Bone marrow (tissue), 2 donors: ENCODE measurements around the gene CHMP6.

Source experiments
- DNase-seq, 2 donors: peaks; one replicate each; lab custom pipeline; 2025; lab: John Stamatoyannopoulos, UW

Gene CHMP6

GRCh38 chr17:80970762-80971703 lies 20.6 kb upstream of the CHMP6 start:
- no peak for DNase-seq

DNA sequence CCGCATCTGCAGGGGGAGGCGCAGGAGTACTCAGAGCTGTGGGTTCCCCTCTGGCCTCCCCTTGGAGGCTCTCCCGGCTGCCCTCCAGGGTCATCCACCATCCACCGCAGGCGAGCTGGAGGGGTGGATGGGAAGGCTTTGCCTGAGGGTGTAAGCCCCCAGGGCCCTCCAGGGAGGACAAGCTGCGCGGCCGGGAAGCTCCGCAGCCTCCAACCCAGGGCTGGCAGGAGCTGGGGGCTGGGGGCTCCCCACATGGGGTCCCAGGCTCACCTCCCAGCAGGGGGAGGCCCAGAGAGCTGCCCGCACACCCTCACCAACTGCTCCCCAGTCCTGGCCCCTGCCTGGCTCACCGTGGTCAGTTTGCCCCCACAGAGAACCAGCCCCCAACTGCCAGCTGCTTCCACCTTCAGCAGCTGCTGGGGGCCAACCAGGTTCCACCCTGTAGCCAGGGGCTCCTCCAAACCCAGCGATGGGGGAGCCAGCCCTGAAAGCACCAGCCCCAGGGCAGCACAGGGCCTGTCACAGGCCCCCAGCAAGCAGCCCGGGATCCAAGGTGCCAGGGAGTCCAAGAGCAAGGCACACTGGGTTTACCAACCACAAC lies 19.8 kb upstream of the CHMP6 start:
- DNase-seq, result no peak

DNA sequence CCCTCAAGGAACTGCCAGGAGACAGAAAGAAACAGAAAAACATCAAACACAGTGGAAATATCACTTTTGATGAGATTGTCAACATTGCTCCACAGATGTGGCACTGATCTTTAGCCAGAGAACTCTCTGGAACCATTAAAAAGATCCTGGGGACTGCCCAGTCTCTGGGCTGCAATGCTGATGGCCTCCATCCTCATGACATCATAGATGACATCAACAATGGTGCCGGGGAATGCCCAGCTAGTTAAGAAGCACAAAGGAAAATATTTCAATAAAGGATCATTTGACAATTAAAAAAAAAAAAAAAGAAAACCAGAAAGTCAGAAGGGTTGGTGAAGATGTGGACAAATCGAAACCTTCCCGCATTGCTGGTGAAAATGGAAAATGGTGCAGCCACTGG lies 14.9 kb upstream of the CHMP6 start:
- no peak for DNase-seq

DNA sequence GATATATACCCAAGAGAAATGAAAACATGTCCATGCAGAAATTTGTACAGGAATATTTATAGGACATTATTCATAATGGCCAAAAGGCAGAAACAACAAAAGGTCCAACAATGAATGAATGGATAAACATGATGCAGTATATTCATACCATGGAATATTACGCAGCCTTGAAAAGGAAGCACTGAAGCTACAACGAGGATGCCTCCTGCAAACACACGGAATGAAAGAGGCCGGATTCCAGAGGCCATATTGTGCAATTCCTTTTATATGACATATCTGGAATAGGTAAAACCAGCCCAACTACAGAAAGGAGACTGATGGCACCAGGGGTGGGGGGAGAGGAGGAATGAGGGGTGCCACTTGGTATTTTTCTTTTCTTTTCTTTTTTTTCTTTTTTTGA lies 14.5 kb upstream of the CHMP6 start:
- DNase-seq, result no peak

GRCh38 chr17:80978499-80979497 lies 12.8 kb upstream of the CHMP6 start:
- no peak for DNase-seq

DNA sequence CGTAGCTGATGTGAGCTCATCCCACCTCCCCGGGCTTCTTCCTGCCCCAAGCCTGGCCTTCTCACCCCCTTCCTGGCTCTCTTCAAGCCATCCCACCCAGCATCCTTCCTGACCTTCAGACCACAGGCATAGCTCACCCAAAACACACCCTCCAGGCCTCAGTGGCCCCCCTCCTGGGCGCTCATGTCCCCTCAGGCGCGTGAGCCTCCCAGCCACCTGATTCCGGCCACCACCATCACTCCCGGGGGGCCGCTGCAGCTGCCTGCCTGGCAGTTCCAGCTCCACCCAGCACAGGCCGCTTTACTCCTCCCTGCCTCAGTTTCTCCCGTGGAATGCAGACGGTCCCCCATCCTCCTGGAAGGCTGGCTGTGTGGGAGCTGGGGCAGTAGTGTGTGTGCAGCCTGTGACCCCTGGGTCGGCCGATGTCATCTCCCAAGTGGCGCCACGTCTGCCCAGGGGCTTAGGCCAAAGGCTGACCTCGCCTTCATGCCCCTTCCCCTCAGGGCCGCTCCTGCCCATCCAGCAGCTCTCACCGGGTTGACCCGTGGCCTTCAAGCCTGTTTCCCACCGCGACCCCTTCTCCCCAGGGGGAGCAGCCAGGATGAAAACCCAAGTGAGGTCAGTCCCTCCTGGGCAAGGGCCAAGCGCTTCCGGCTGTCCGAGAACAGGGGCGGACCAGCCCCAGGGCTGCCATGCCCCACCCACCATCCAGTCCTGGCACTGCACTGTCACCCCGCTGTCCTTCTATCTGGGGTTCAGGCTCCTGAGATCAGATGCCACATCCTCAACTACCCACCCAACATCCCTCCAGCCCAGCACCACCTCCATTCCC lies 11.9 kb upstream of the CHMP6 start:
- DNase-seq, result no peak

DNA sequence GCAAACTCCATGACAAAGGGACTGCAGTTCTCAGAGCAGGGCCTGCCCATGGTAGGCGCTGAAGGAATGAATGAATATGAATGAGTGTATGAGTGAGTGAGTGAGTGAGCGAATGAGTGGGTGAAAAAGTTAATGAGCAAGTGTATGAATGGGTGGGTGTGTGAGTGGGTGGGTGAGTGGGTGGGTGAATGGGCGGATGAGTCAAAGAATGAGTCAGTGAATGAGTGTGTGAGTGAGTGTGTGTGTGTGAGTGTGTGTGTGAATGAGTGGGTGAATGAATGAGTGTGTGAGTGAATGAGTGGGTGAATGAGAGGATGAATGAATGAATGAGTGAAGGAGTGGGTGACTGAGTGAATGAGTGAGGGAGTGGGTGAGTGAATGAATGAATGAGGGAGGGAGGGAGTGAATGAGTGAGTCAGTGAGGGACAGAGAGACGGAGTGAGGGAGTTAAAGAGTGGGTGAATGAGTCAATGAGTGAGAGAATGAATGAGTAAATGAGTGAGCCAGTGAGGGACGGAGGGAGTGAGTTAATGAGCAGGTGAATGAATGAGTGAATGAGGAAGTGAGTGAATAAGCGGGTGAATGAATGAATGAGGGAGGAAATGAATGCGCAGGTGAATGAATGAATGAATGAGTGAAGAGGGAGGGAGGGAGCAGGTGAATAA lies 11.1 kb upstream of the CHMP6 start:
- DNase-seq, result peak in 1 of 2 donors; percentile 43

- no peak for DNase-seq
Measured at GRCh38 chr17:80981062-80981902, 10.4 kb upstream of the CHMP6 start.

DNA sequence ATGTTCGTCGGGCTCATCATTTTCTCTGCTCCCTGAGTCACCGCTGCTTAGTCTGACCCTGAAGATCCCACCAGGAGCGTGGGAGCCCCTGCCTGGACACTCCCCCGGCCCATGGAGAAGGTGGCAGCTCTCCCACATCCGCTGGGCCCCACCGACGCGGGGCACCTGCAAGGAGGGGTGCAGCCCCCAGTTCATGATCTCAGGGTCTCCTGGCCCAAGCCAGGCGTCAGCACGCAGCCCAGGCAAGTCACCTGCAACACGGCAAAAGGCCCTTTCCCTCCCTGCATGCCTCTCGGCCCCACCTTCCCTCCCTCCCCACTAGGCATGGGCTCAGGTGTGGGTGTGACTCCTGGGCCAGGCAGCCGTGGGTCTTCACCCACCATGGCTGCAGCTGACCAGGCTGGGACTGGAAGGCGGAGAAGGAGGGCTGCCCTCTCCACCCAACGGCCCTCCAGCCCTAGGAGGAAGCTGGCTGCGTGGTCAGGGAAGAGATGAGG lies 9.7 kb upstream of the CHMP6 start:
- no peak for DNase-seq

DNA sequence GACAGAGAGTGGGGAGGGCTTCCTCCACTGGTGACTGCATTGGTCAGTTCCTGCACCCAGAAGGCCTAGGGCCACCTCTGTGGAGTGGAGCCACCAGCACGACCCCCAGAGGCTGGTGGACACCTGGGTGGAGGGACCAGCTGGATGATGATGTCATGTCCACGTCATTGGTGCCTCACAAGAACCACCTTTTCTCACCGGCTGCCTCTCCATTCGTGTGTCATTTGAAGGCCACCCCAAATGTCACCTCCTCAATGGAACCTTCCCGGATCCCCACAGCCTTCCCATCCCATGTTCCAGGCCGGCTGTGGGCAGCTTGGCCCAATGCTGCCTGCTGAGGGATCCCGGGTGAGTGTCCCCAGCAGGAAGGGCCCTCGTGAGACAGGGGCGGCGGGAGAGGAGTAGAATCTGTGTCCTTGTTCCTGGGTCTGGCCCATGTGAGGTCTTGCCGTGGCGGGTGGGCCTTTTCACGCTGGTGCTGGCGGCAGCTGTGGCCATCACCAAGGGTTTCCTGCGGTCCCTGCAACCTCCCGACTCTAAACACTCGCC lies 9.1 kb upstream of the CHMP6 start:
- DNase-seq, result no peak

DNA sequence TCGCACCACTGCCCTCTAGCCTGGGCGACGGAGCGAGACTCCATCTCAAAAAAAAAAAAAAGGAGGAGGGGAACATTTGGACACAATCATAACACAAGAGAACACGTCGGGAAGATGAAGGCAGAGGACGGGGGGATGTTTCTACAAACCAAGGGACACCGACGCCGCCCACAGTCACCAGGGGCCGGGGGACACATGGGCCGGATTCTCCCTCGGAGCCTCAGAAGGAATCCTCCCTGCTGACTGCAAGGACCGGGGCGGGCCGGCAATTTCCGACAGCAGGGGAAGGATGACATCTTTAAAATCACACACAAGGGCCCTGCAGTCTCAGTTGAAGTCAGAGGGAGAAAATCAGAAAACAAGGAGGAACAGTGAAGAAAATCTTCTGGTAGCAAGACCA lies 8.1 kb upstream of the CHMP6 start:
- DNase-seq, result no peak

DNA sequence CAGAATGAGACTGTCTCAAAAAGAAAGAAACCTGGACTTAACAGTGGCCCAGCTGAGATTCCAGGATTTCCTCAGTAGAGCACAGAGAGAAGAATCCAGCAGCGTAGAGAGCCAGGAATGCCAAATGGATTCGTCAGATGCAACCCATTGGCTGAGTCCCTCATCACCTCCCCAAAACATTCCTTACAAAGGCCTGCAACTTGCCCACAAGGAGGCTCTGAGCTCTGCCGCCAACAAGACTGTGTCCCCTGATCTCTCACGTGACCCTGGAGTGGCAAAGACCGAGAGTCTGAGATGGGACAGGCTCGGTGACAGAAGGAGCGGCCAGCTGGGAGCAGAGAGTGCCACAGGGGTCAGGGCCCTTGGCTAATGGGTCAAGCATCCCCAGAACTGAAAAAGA lies 6.9 kb upstream of the CHMP6 start:
- no peak for DNase-seq

- no peak for DNase-seq
Measured at GRCh38 chr17:80986046-80986445, 5.6 kb upstream of the CHMP6 start.

DNA sequence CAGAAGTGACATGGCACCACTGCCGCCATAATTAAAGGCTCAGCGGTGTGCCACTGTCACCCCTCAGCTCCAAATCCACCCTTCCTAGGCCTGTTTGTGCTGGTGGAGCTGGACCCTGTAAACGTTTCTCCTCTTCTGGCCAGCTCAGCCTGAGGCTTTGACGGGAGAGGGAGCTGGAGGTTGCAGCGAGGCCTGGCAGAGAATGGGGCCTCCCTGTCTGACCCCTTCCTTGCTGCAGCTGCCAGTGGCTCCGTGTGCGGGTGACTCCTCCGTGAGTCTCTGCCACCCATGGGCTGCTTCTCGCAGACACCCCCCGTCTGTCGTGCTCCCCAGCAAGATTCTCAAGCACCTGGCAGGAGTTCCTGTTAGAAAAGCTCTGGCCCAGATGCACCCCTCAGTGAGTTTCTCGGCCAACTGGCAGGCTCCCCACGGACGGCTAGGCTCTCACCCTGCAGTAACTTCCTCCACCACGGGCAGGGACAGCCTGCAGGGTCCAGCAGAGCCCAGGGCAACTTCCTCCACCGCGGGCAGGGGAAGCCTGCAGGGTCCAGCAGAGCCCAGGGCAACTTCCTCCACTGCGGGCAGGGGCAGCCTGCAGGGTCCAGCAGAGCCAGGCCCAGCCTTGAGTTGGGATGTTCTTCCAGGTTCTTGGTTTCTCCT lies 4.7 kb upstream of the CHMP6 start:
- DNase-seq, result peak; percentile 13 to 25

- no peak for DNase-seq
Measured at GRCh38 chr17:80987941-80988461, 3.6 kb upstream of the CHMP6 start.

DNA sequence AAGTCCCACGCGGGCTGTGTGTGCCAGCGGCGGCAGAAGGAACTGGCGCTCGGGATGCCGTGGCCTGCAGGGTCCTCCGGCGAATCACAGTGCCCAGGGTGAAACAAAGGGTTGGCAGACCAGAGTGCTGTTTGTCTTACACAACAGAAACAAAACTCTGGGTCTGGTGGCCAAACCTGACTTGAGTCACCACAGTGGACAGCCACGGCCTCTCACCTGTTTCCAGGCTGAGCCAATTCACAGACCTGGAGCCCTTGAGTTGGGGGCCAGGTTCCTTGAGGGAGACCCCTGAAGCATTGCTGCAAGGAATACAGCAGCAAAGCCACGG lies 2.1 kb upstream of the CHMP6 start:
- DNase-seq, result no peak

DNA sequence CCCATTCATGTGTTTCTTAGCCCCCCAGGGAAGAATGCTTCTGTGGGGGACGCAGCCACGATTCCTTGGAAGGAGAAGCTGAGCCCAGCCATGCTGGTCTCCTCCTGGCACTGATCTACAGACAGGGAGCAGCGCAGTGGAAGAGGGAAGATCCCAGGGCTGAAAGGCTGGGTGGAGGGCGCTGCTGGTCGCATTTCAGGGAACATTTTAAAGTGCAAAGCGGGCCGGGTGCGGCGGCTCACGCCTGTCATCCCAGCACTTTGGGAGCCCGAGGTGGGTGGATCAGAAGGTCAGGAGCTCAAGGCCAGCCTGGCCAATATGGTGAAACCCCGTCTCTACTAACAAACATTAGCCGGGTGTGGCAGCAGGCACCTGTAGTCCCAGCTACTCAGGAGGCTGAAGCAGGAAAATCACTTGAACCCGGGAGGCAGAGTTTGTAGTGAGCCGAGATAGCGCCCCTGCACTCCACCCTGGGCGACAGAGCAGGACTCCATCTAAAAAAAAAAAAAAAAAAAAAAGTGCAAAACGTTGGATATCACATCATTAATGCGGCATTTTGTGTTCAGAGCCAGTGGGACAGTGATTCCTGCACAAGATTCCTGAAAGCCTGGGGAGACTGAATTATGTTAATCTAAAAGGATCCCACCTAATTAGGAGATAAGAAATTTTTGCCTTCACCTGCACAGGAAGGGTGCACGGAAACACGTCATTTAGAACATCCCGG lies 558 bp upstream of the CHMP6 start:
- DNase-seq, result no peak
